K562 (cell line): ENCODE data around the gene KATNB1. TPM values are rescaled to one million over a fixed set of nuclear protein-coding genes. Genes with fewer than 3 reads are reported as not detected.

Experiments used
- DACH1 ChIP-seq: fragments of 450-650 bp; IDR thresholded peaks from 2 replicates; pipeline ENCODE4 v1.6.1; 2018; ENCODE audit not compliant: partially characterized antibody
- HMGN3 ChIP-seq: IDR thresholded peaks from 2 replicates; pipeline ENCODE4 v1.6.1; 2011; ENCODE audit warnings: borderline replicate concordance, low read depth, mild to moderate bottlenecking, mixed read lengths, low read length; ENCODE audit not compliant: insufficient read length; ENCODE audit errors: extremely low read depth
- MTF1 ChIP-seq: fragments of 250-450 bp; sonication (Bioruptor Pico); IDR thresholded peaks from 2 replicates; pipeline ENCODE4 v1.9.0; 2021; ENCODE audit warnings: moderate library complexity, mild to moderate bottlenecking, inconsistent platforms, borderline replicate concordance
- NBN ChIP-seq: fragments of 450-650 bp; IDR thresholded peaks from 2 replicates; pipeline ENCODE4 v1.6.1; 2016; ENCODE audit warnings: low read depth, mild to moderate bottlenecking
- POLR2B ChIP-seq: fragments of 450-650 bp; IDR thresholded peaks from 2 replicates; pipeline ENCODE4 v1.6.1; 2018; ENCODE audit warnings: low read depth; ENCODE audit not compliant: partially characterized antibody
- PTBP1 ChIP-seq: fragments of 200-400 bp; formaldehyde crosslinking; IDR thresholded peaks from 2 replicates; pipeline ENCODE4 v1.6.1; 2017; ENCODE audit warnings: low read depth, low read length
- SAP30 ChIP-seq: fragments of 200-600 bp; sonication (generic); IDR thresholded peaks from 2 replicates; pipeline ENCODE4 v1.6.1; 2012; ENCODE audit warnings: borderline replicate concordance, low read depth, mild to moderate bottlenecking, moderate library complexity, low read length, control low read depth, inconsistent platforms; ENCODE audit not compliant: insufficient read depth, poor library complexity, severe bottlenecking
- ZBTB40 ChIP-seq, 2 experiments: fragments of 450-650 bp in 1 of 2; sonication (generic) in 1 of 2; formaldehyde crosslinking in 1 of 2; IDR thresholded peaks; 2 replicates each; pipeline versions ENCODE4 v1.7.1 to v1.9.0; 2016 to 2022; ENCODE audit warnings: inconsistent platforms in 1 of 2, mild to moderate bottlenecking in 1 of 2, missing genetic modification reagents in 1 of 2
- ZBTB8A ChIP-seq: fragments of 450-650 bp; IDR thresholded peaks from 2 replicates; pipeline ENCODE4 v1.6.1; 2018; ENCODE audit warnings: mild to moderate bottlenecking, moderate library complexity; ENCODE audit not compliant: partially characterized antibody
- ZNF280A ChIP-seq: fragments of 450-650 bp; IDR thresholded peaks from 2 replicates; pipeline ENCODE4 v1.6.1; 2018; ENCODE audit warnings: mild to moderate bottlenecking, low read depth; ENCODE audit not compliant: partially characterized antibody
- ZNF696 ChIP-seq: fragments of 250-450 bp; sonication (Bioruptor Pico); conservative IDR thresholded peaks from 2 replicates; pipeline ENCODE4 v1.4.0; 2020; ENCODE audit warnings: mild to moderate bottlenecking, moderate library complexity
- polyA plus RNA-seq, 8 experiments: library from polyadenylated mRNA; depleted of rRNA in 4 of 8; stranded (reverse) in 5 of 8; unstranded in 3 of 8; fragments of >200 nt; fragmentation: Nextera tagmentation in 2 of 8; fragmentation: Illumina TruSeq in 1 of 8; extraction: Ambion mirVana in 2 of 8; extraction: Trizol in 1 of 8; gene quantifications; 2 replicates each; pipeline versions ENCODE4 v1.2.1 to v1.2.3, GENCODE V29; 2011 to 2014; ENCODE audit warnings: inconsistent platforms in 1 of 8, missing spikeins in 1 of 8
- total RNA-seq, 7 experiments: library from RNA; depleted of rRNA in 6 of 7; stranded (reverse); fragments of >200 nt in 6 of 7; fragmentation: Illumina TruSeq in 2 of 7; extraction: Trizol in 2 of 7; gene quantifications; 2 replicates each; pipeline versions ENCODE4 v1.2.1 to v1.2.3, GENCODE V29; 2011 to 2021; ENCODE audit warnings: low replicate concordance in 1 of 7

The KATNB1 gene
- total and polyA plus RNA-seq, 9 of the 15 experiments (the other 6 are each of a cell fraction or from before 2014, with no cell fraction given), result 1.2 to 52.6 (median 21.9) TPM

- TF ChIP-seq ZBTB40 (IDR thresholded peaks at IDR 0.05) (no peak), ZBTB40 (CRISPR knock-in tag; IDR thresholded peaks at IDR 0.05) (no peak), HMGN3 (peak; percentile 60), ZBTB8A (no peak), POLR2B (no peak), ZNF280A (no peak), MTF1 (no peak), DACH1 (peak; percentile 23), ZNF696 (CRISPR knock-in tag) (no peak), SAP30 (peak; percentile 85), NBN (no peak), PTBP1 (no peak)
These were observed at the start of gene KATNB1 (continued) for GRCh38 chr16:57735755-57736418.
